GM19238 (cell line): ENCODE measurements around the gene DHRS2.

Source experiments
- DNase-seq: peaks from one replicate; pipeline ENCODE4 v3.0.0; 2011; ENCODE audit warnings: low spot score; ENCODE audit not compliant: insufficient read length

Gene DHRS2

GRCh38 chr14:23612354-23612732 lies 23.8 kb upstream of the DHRS2 start:
- DNase-seq, result no peak

GRCh38 chr14:23612802-23613201 lies 23.4 kb upstream of the DHRS2 start:
- DNase-seq, result no peak

GRCh38 chr14:23613242-23614070 lies 22.7 kb upstream of the DHRS2 start:
- DNase-seq, result no peak

- no peak for DNase-seq
These were observed 21.8 kb upstream of the DHRS2 start for GRCh38 chr14:23614395-23614828.

GRCh38 chr14:23615856-23616255 lies 20.3 kb upstream of the DHRS2 start:
- no peak for DNase-seq

- no peak for DNase-seq
These were observed 18.6 kb upstream of the DHRS2 start for GRCh38 chr14:23617539-23617938.

- no peak for DNase-seq
These were observed 17.7 kb upstream of the DHRS2 start for GRCh38 chr14:23618415-23618988.

- no peak for DNase-seq
These were observed 15.9 kb upstream of the DHRS2 start for GRCh38 chr14:23620177-23620702.

GRCh38 chr14:23621204-23621931 lies 14.8 kb upstream of the DHRS2 start:
- DNase-seq, result no peak

- no peak for DNase-seq
These were observed 14.0 kb upstream of the DHRS2 start for GRCh38 chr14:23621932-23622730.

- no peak for DNase-seq
These were observed 13.2 kb upstream of the DHRS2 start for GRCh38 chr14:23622990-23623389.

- DNase-seq, result no peak
These were observed 12.2 kb upstream of the DHRS2 start for GRCh38 chr14:23623962-23624361.

GRCh38 chr14:23624830-23625404 lies 11.2 kb upstream of the DHRS2 start:
- no peak for DNase-seq

- DNase-seq, result no peak
These were observed 9.2 kb upstream of the DHRS2 start for GRCh38 chr14:23626946-23627345.

- no peak for DNase-seq
These were observed 8.2 kb upstream of the DHRS2 start for GRCh38 chr14:23627961-23628360.

GRCh38 chr14:23629204-23629603 lies 7.0 kb upstream of the DHRS2 start:
- DNase-seq, result no peak

- DNase-seq, result no peak
These were observed 6.2 kb upstream of the DHRS2 start for GRCh38 chr14:23629832-23630396.

- no peak for DNase-seq
These were observed 5.5 kb upstream of the DHRS2 start for GRCh38 chr14:23630687-23631086.

- no peak for DNase-seq
These were observed 4.9 kb upstream of the DHRS2 start for GRCh38 chr14:23631234-23631633.

- DNase-seq, result peak; percentile 68
These were observed 4.3 kb upstream of the DHRS2 start for GRCh38 chr14:23631702-23632460.
